Ovary (tissue), 9 donors: ENCODE data around the gene CDC25C. TPM values are rescaled to one million over a fixed set of nuclear protein-coding genes. Genes with fewer than 3 reads are reported as not detected.
A peak's percentile ranks its signal among the peaks of the same experiment; 100 is the strongest.

Experiments used
- DNase-seq, 5 donors: peaks; one replicate each; pipeline ENCODE4 v3.0.0-alpha.2; 2019 to 2020
- H3K27ac ChIP-seq, 2 donors: fragments of 200-600 bp; one replicate each; pipeline versions ENCODE4 v1.5.1 to v1.8.0; 2019 to 2022
- H3K27me3 ChIP-seq: fragments of 200-600 bp; one replicate; pipeline ENCODE4 v1.8.0; 2022
- H3K36me3 ChIP-seq: fragments of 200-600 bp; sonication (generic); one replicate; pipeline ENCODE4 v1.5.1; 2019
- H3K4me1 ChIP-seq: one replicate; pipeline ENCODE4 v1.8.1; 2013; ENCODE audit warnings: mild to moderate bottlenecking, moderate library complexity; ENCODE audit not compliant: insufficient read depth
- H3K4me3 ChIP-seq: fragments of 200-600 bp; sonication (generic); one replicate; pipeline ENCODE4 v1.5.1; 2017
- H3K9me3 ChIP-seq, 2 donors: fragments of 200-600 bp in 1 of 2; sonication (generic) in 1 of 2; one replicate each; pipeline versions ENCODE4 v1.5.1 to v1.8.1; 2013 to 2019; ENCODE audit warnings: mild to moderate bottlenecking in 1 of 2, moderate library complexity in 1 of 2
- EP300 ChIP-seq: sonication (generic); formaldehyde crosslinking; IDR thresholded peaks from one replicate; pipeline ENCODE4 v1.6.1; 2017; ENCODE audit warnings: antibody characterized with exemption
- POLR2A ChIP-seq: fragments of 450-650 bp; IDR thresholded peaks from one replicate; pipeline ENCODE4 v1.6.1; 2017; ENCODE audit warnings: antibody characterized with exemption, mild to moderate bottlenecking, moderate library complexity
- WGBS, 3 donors: extraction: QIAGEN DNeasy Blood & Tissue Kit in 1 of 3; methylation state at CpG; one replicate each; pipeline versions ENCODE4 v1.1.5 to v1.1.7; 2013 to 2017; 5-methylcytosine and 5-hydroxymethylcytosine counted together
- intact Hi-C, 4 donors: fragments of 100-400 bp; cut with DNase I; formaldehyde crosslinking; loops; one replicate each; pipeline versions ENCODE4 v1.11.0 to v1.15.1; 2022 to 2023
- polyA plus RNA-seq, 2 donors: library from polyadenylated mRNA; stranded (reverse); fragments of 200-250 nt in 1 of 2; fragments of 350-450 nt in 1 of 2; fragmentation: Illumina TruSeq in 1 of 2; extraction: RNeasy Lipid Tissue Mini Kit (QIAGEN cat#74804) in 1 of 2; gene quantifications; one replicate each; pipeline ENCODE4 v1.2.3, GENCODE V29; 2013 to 2014
- total RNA-seq, 7 donors: library from RNA; depleted of rRNA in 2 of 7; stranded (reverse); fragments of >200 nt in 2 of 7; fragmentation: NEBNext Ultra II Directional in 3 of 7; extraction: Animal tissue kit (Norgen Biotek cat#: 25700) in 3 of 7; gene quantifications; one replicate each; pipeline versions ENCODE4 v1.1.0 to v1.2.4, GENCODE V29; 2016 to 2023
- TF ChIP-seq, protein P1 (sequence below), 3 donors: fragments of 450-650 bp in 2 of 3; fragments of 200-600 bp in 1 of 3; IDR thresholded peaks; one replicate each; pipeline versions ENCODE4 v1.5.1 to v1.8.0; 2016 to 2022; ENCODE audit warnings: antibody characterized with exemption in 3 of 3, mild to moderate bottlenecking in 1 of 3
- donor health status: DM: no; HTN: no; CAD: no; lungs with moderate emphysema.
- donor health status: DM: no; HTN: no; CAD: no.
- donor health status: Bipolar disorder and iron deficiency.
- donor health status: DM: yes; HTN: yes; CAD: no.
- donor health status: DM: no; HTN: no; CAD: no.
- donor health status: DM: yes; HTN: yes; CAD: no.

Gene CDC25C
- total and polyA plus RNA-seq, 9 donors, result 0.06 to 0.30 (median 0.18) TPM; not detected in 5

DNA sequence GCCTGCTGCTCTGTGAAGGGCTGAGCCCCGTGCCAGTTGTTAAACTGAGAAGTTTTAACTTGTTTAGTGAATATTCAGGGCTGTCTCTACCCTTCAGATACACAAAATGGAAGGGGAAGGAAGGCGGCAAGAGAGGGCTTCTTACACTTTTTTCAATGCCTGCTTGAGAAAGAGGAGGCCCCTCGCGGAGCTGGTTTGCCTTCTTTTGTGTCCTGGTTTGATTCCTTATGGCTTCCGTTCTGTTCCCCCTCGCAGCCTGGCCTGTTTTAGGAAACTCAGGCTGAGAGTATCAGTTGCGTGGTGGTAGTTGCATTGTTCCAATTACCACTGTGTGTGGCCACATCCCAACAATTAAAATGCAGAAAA is 7.5 kb upstream of the CDC25C start:
- WGBS, 3 donors, result 2 to 7% (median 4%) methylated on average over 7 of the region's 7 CpGs
- intact Hi-C loops, result no loop called here
- H3K27ac ChIP-seq, result peak overlapping the region; percentile 93 to 98
- TF ChIP-seq, protein P1, sequence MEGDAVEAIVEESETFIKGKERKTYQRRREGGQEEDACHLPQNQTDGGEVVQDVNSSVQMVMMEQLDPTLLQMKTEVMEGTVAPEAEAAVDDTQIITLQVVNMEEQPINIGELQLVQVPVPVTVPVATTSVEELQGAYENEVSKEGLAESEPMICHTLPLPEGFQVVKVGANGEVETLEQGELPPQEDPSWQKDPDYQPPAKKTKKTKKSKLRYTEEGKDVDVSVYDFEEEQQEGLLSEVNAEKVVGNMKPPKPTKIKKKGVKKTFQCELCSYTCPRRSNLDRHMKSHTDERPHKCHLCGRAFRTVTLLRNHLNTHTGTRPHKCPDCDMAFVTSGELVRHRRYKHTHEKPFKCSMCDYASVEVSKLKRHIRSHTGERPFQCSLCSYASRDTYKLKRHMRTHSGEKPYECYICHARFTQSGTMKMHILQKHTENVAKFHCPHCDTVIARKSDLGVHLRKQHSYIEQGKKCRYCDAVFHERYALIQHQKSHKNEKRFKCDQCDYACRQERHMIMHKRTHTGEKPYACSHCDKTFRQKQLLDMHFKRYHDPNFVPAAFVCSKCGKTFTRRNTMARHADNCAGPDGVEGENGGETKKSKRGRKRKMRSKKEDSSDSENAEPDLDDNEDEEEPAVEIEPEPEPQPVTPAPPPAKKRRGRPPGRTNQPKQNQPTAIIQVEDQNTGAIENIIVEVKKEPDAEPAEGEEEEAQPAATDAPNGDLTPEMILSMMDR (IDR thresholded peaks at IDR 0.05), result no peak
- H3K27me3 ChIP-seq, result no peaks in the 10 kb centered on the region
- DNase-seq, result no peak
- peaks cover 5% of the 10 kb centered on the region for H3K4me1 ChIP-seq
- H3K36me3 ChIP-seq, result no peaks in the 10 kb centered on the region
- peak overlapping the region; percentile 60 for H3K4me3 ChIP-seq
- no peaks in the 10 kb centered on the region for H3K9me3 ChIP-seq

DNA sequence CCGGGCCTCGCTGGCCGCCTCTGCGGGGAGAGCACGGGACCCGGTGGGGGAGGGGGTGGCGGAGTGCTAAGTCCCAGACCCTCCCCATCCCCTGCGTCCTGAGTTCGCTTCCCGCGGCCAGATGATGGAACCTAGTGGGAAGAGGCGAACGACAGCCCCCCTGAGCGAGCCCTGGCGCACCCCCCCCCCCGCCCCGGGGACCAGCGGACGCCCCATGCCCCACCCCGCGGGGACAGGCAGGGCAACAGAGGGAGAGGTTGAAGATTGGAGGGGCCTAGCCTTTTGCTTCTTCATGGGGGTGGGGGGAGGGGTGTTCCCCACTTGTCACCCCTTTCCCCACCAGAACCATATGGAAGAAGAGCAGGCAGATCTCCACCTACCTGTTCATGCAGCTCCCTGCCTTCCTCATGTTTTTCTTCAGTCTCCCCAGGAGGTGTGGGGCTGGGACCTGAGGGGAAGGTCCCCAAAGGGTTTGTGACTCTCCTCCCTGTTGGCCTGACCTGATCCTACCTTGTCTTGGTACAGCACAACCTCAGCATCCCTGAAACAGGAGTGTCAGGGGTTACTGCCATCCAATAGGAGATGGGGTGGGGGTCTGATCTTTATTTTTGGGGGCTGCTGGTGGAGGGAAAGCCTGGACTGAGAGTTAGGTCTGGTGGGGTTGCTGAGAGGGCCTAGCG is 6.9 kb upstream of the CDC25C start:
- Histone ChIP-seq H3K4me1 (peaks cover 5% of the 10 kb centered on the region), H3K9me3 (no peaks in the 10 kb centered on the region), H3K4me3 (peak overlapping the region; percentile 60), H3K27me3 (no peaks in the 10 kb centered on the region), H3K36me3 (no peaks in the 10 kb centered on the region), H3K27ac (peak overlapping the region; percentile 93 to 98)
- intact Hi-C loops, result no loop called here
- WGBS, 3 donors, result 1 to 2% (median 1%) methylated on average over 16 to 22 of the region's 22 CpGs
- TF ChIP-seq EP300 (no peak), POLR2A (no peak)
- TF ChIP-seq, protein P1 (IDR thresholded peaks at IDR 0.05), result no peak
- DNase-seq, result no peak

DNA sequence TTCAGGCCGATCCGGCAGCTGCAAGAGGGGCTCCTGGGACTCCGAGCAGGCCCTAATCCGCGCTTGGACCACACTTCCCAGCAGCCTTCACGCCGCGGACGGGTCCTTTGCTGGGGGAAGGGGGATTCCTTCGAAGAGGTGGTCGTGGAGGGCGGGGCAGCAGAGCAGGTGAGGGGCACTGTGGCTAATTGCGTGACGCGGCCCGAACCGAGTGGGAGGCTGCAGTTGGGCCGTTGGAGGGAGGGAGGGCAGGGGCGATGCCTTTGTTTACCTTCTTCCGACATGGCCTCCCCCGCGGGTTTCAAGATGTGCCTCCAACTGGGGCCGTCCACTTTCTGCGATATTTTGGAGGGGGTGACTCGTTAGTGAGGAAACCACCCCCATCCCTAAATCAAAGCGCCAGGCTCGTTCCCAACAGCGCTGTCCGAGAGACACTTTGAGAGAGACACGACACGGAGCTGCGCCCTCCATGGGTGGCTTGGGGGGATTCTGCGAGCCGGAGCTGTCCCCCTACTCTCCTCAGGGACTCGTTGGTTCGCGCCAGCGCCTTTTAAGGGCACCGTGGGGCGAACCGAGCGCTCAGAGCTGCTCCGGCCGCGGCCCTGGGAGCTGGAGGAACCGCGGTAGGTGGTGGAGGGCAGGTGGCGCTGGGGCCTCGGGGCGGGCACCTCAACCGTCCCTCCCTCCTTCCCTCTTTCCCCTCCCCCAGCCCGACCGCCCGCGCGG is 6.2 kb upstream of the CDC25C start, which contains the start of gene FAM53C:
Gene FAM53C, plus strand, starts transcription at position 582 of the 726 bp plus-strand sequence. CDS start 3,070 bp downstream, outside the sequence.
- 0 to 1% (median 0%) methylated on average over 37 to 56 of the region's 56 CpGs for WGBS, 3 donors
- Histone ChIP-seq H3K4me1 (peaks cover 5% of the 10 kb centered on the region), H3K36me3 (no peaks in the 10 kb centered on the region), H3K9me3 (no peaks in the 10 kb centered on the region), H3K27me3 (no peaks in the 10 kb centered on the region), H3K4me3 (peak within 1 kb of the TSS; percentile 60), H3K27ac (peak within 1 kb of the TSS; percentile 93 to 98)
- peak; percentile 96 for TF ChIP-seq POLR2A
- TF ChIP-seq, protein P1 (IDR thresholded peaks at IDR 0.05), result peak in 1 of 3 donors; percentile 22
- TF ChIP-seq EP300, result peak; percentile 28
- intact Hi-C loops, result no loop called here
- DNase-seq, result peak; percentile 92 to 95 (median 93)

DNA sequence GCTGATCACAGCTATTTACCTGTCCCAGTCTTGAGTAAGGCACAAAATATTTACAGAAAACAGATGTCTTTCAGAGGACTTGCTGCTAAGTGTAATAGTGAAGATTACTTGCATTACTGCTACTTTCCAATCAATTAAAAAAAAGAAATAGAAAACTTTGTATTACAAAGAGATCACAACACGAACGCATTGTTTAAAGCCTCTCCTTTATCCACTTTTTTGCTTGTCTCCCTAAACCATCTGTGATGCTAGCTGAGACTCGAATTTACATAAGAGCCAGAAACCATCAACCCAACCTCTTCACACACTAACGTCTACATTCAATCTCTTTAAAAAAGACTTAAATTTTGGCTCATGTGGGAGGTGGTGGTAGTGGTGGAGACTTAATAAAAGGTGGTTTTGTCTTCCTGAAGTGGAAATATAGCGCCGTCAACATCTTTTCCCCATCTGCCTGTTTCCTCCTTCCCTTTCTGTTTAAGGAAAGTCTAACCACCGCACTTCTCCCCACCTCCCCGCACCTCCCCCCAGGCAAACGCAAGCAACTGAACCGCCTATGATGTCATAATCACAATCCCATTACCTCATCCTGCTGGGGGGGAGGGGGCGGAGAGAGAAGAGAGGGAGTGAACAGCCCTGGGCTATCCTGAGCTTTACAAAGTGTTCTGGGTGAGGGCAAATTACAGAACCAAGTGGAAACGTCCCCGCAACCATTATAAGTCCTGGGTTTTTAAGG is 5.5 kb upstream of the CDC25C start:
- peaks cover 5% of the 10 kb centered on the region for H3K4me1 ChIP-seq
- no peaks in the 10 kb centered on the region for H3K9me3 ChIP-seq
- peak overlapping the region; percentile 60 for H3K4me3 ChIP-seq
- intact Hi-C loops, result no loop called here
- H3K27me3 ChIP-seq, result no peaks in the 10 kb centered on the region
- 12 to 20% (median 14%) methylated on average over 13 of the region's 13 CpGs for WGBS, 3 donors
- TF ChIP-seq POLR2A (peak; percentile 41), EP300 (no peak)
- DNase-seq, result peak; percentile 77 to 91 (median 84)
- H3K27ac ChIP-seq, result peak overlapping the region; percentile 93 to 98
- H3K36me3 ChIP-seq, result no peaks in the 10 kb centered on the region
